Stimulated activated naive CD8-positive, alpha-beta T cell treated with anti-CD3 and anti-CD28 coated beads, Interleukin-15, Interleukin-2, amounts not matched to agents 100 U/mL and 50 U/mL, for 24 hours (primary cell): ENCODE results near the gene PTDSS2.
A peak's percentile ranks its signal among the peaks of the same experiment; 100 is the strongest.

Source experiments
- ATAC-seq: fragments of 150-1000 bp; cut with Tn5 transposase; one replicate; pipeline ENCODE4 v1.10.0; 2021
- DNase-seq: peaks from one replicate; pipeline ENCODE4 v3.0.0; 2021

Gene PTDSS2

GRCh38 chr11:490186-490929 lies 40.3 kb downstream of the PTDSS2 start:
- DNase-seq: no peak
- ATAC-seq: no peak

GRCh38 chr11:490930-491260 lies 40.8 kb downstream of the PTDSS2 start:
- DNase-seq (no peak), ATAC-seq (no peak)

- DNase-seq (no peak), ATAC-seq (no peak)
Observed at GRCh38 chr11:491358-491757, 41.3 kb downstream of the PTDSS2 start.

GRCh38 chr11:492427-493226 lies 42.5 kb downstream of the PTDSS2 start:
- no peak for ATAC-seq

GRCh38 chr11:494761-495536 lies 44.9 kb downstream of the PTDSS2 start:
- ATAC-seq: no peak
- DNase-seq: no peak

More at GRCh38 chr11:492427-493226, 42.5 kb downstream of the PTDSS2 start:
- no peak for DNase-seq

GRCh38 chr11:495537-495931 lies 45.5 kb downstream of the PTDSS2 start:
- ATAC-seq: no peak

GRCh38 chr11:496834-497564 lies 46.9 kb downstream of the PTDSS2 start:
- no peak for ATAC-seq
- no peak for DNase-seq

More at GRCh38 chr11:495537-495931, 45.5 kb downstream of the PTDSS2 start:
- DNase-seq: no peak

GRCh38 chr11:497565-498296 lies 47.7 kb downstream of the PTDSS2 start:
- ATAC-seq: no peak
- DNase-seq: no peak

- ATAC-seq: no peak
Observed at GRCh38 chr11:498297-499181, 48.5 kb downstream of the PTDSS2 start.

GRCh38 chr11:499201-500076 lies 49.4 kb downstream of the PTDSS2 start:
- ATAC-seq (no peak), DNase-seq (no peak)

More at GRCh38 chr11:498297-499181, 48.5 kb downstream of the PTDSS2 start:
- DNase-seq: no peak

- ATAC-seq (no peak), DNase-seq (no peak)
Observed at GRCh38 chr11:501001-501682, 51.1 kb downstream of the PTDSS2 start.

- DNase-seq (no peak), ATAC-seq (no peak)
Observed at GRCh38 chr11:501683-502287, 51.7 kb downstream of the PTDSS2 start.

- ATAC-seq (no peak), DNase-seq (no peak)
Observed at GRCh38 chr11:502288-503178, 52.5 kb downstream of the PTDSS2 start.

GRCh38 chr11:503179-503981 lies 53.3 kb downstream of the PTDSS2 start:
- ATAC-seq (no peak), DNase-seq (peak; percentile 40)

- DNase-seq (peak; percentile 47), ATAC-seq (no peak)
Observed at GRCh38 chr11:504053-504993, 54.2 kb downstream of the PTDSS2 start.
